H1 (cell line): Measurements from ENCODE around the gene SPATA22. TPM values are rescaled to one million over a fixed set of nuclear protein-coding genes. Genes with fewer than 3 reads are reported as not detected.
"Not testable (repeated sequence)": the region's sequence is repeated elsewhere in the genome, so short reads cannot be mapped to it uniquely, and the experiment has no call there.

Source experiments
- CTCF ChIA-PET: fragments of 300-600 bp; sonication (Branson Sonifier 250); formaldehyde crosslinking; loops from one replicate; lab custom pipeline; 2021; ENCODE audit not compliant: partially characterized antibody; lab: Charles Lee
- POLR2A ChIA-PET: fragments of 300-600 bp; sonication (Branson Sonifier 250); formaldehyde crosslinking; loops from one replicate; lab custom pipeline; 2021; ENCODE audit warnings: inconsistent platforms; ENCODE audit not compliant: partially characterized antibody; lab: Charles Lee
- DNase-seq, 2 experiments: peaks; one replicate each; pipeline versions ENCODE4 v3.0.0 to v3.0.0-alpha.2; 2010 to 2022; ENCODE audit warnings: low spot score in 2 of 2, low read depth in 1 of 2, mixed read lengths in 1 of 2
- FAIRE-seq: peaks from 2 replicates; lab custom pipeline; 2011; peaks lifted over from hg19 to GRCh38; lab: Jason Lieb, UNC
- H2AFZ ChIP-seq: 2 replicates; pipeline ENCODE4 v1.8.1; 2012; ENCODE audit warnings: low read length, inconsistent platforms
- H2AK5ac ChIP-seq: 2 replicates; pipeline ENCODE4 v1.6.1; 2013; ENCODE audit warnings: low read depth, low read length
- H2BK120ac ChIP-seq: replicated peaks from 2 replicates; pipeline ENCODE3; 2013; ENCODE audit warnings: low read depth, low read length, inconsistent platforms
- H2BK12ac ChIP-seq: 2 replicates; pipeline ENCODE4 v1.6.1; 2013; ENCODE audit warnings: low read depth, low read length
- H2BK15ac ChIP-seq: 2 replicates; pipeline ENCODE4 v1.6.1; 2013; ENCODE audit warnings: low read length
- H2BK20ac ChIP-seq: 2 replicates; pipeline ENCODE4 v1.6.1; 2013; ENCODE audit warnings: low read length
- H2BK5ac ChIP-seq: 2 replicates; pipeline ENCODE4 v1.6.1; 2013; ENCODE audit warnings: low read depth, low read length
- H3K14ac ChIP-seq: 2 replicates; pipeline ENCODE4 v1.6.1; 2013; ENCODE audit warnings: inconsistent platforms; ENCODE audit not compliant: insufficient read length
- H3K18ac ChIP-seq: 2 replicates; pipeline ENCODE4 v1.6.1; 2013; ENCODE audit warnings: low read length; ENCODE audit errors: extremely low read depth
- H3K23ac ChIP-seq: 2 replicates; pipeline ENCODE4 v1.6.1; 2013; ENCODE audit warnings: inconsistent platforms; ENCODE audit not compliant: insufficient read length
- H3K23me2 ChIP-seq: 2 replicates; pipeline ENCODE4 v1.6.1; 2013; ENCODE audit warnings: low read depth, low read length
- H3K27ac ChIP-seq: 2 replicates; pipeline ENCODE4 v1.6.1; 2011; ENCODE audit warnings: low read depth, low read length, inconsistent platforms
- H3K27me3 ChIP-seq, 4 experiments: replicated peaks in 1 of 4; 1 replicate in 1 of 4; 2 replicates in 3 of 4; pipeline versions ENCODE4 v1.6.1 to v1.8.1; 2011 to 2013; ENCODE audit warnings: low read length in 3 of 4, mild to moderate bottlenecking in 3 of 4, inconsistent platforms in 2 of 4, mixed read lengths in 2 of 4, moderate library complexity in 1 of 4; ENCODE audit not compliant: control insufficient read depth in 3 of 4, insufficient read depth in 3 of 4; ENCODE audit errors: extremely low read depth in 1 of 4
- H3K36me3 ChIP-seq, 4 experiments: 2 replicates each; pipeline versions ENCODE4 v1.6.1 to v1.8.1; 2011 to 2013; ENCODE audit warnings: mild to moderate bottlenecking in 4 of 4, low read length in 3 of 4, moderate library complexity in 2 of 4, control low read depth in 1 of 4, inconsistent platforms in 1 of 4; ENCODE audit not compliant: insufficient read depth in 4 of 4, control insufficient read depth in 2 of 4
- H3K4ac ChIP-seq: replicated peaks from 2 replicates; pipeline ENCODE3; 2013; ENCODE audit warnings: low read length, low read depth, mixed read lengths, inconsistent platforms; ENCODE audit not compliant: insufficient read length
- H3K4me1 ChIP-seq, 4 experiments: replicated peaks in 1 of 4; 1 replicate in 1 of 4; 2 replicates in 3 of 4; pipeline versions ENCODE4 v1.6.1 to v1.8.1; 2011 to 2013; ENCODE audit warnings: low read length in 3 of 4, inconsistent platforms in 2 of 4, mixed read lengths in 1 of 4; ENCODE audit not compliant: insufficient read depth in 4 of 4, control insufficient read depth in 3 of 4
- H3K4me2 ChIP-seq, 2 experiments: 2 replicates each; pipeline versions ENCODE4 v1.6.1 to v1.8.1; 2011 to 2013; ENCODE audit warnings: low read depth in 2 of 2, low read length in 2 of 2, control low read depth in 1 of 2, inconsistent platforms in 1 of 2, mild to moderate bottlenecking in 1 of 2; ENCODE audit not compliant: insufficient read depth in 1 of 2
- H3K4me3 ChIP-seq, 4 experiments: fragments of 200-600, 300-600 bp in 1 of 4; sonication (generic), shearing (Covaris generic), sonication (Bioruptor Twin) in 1 of 4; 2 replicates each; pipeline versions ENCODE4 v1.5.1 to v1.8.1; 2011 to 2016; ENCODE audit warnings: low read length in 4 of 4, low read depth in 3 of 4, control low read depth in 2 of 4, inconsistent platforms in 2 of 4, mild to moderate bottlenecking in 2 of 4, mixed read lengths in 1 of 4, moderate library complexity in 1 of 4; ENCODE audit not compliant: insufficient read depth in 2 of 4; ENCODE audit errors: extremely low read depth in 1 of 4
- H3K56ac ChIP-seq: replicated peaks from 2 replicates; pipeline ENCODE3; 2013; ENCODE audit warnings: low read depth, mild to moderate bottlenecking, mixed read lengths, low read length, inconsistent platforms; ENCODE audit not compliant: insufficient read length
- H3K79me1 ChIP-seq: 2 replicates; pipeline ENCODE4 v1.6.1; 2013; ENCODE audit warnings: low read depth, low read length, control low read depth
- H3K79me2 ChIP-seq, 2 experiments: 2 replicates each; pipeline versions ENCODE4 v1.6.1 to v1.8.1; 2012 to 2013; ENCODE audit warnings: low read length in 2 of 2, mild to moderate bottlenecking in 2 of 2, inconsistent platforms in 1 of 2; ENCODE audit not compliant: insufficient read depth in 2 of 2, control insufficient read depth in 1 of 2
- H3K9ac ChIP-seq, 4 experiments: replicated peaks in 1 of 4; 1 replicate in 1 of 4; 2 replicates in 3 of 4; pipeline versions ENCODE4 v1.6.1 to v1.8.1; 2011 to 2013; ENCODE audit warnings: low read depth in 3 of 4, low read length in 3 of 4, control low read depth in 2 of 4, mild to moderate bottlenecking in 2 of 4, moderate library complexity in 2 of 4, inconsistent platforms in 1 of 4; ENCODE audit errors: extremely low read depth in 1 of 4
- H3K9me3 ChIP-seq, 2 experiments: 2 replicates each; pipeline versions ENCODE4 v1.6.1 to v1.8.1; 2012 to 2013; ENCODE audit warnings: mild to moderate bottlenecking in 2 of 2, moderate library complexity in 2 of 2, control low read depth in 1 of 2, inconsistent platforms in 1 of 2, low read depth in 1 of 2, low read length in 1 of 2, mixed read lengths in 1 of 2; ENCODE audit not compliant: insufficient read depth in 2 of 2
- H4K20me1 ChIP-seq, 2 experiments: replicated peaks in 1 of 2; 2 replicates each; pipeline versions ENCODE3 to v1.8.1; 2011 to 2013; ENCODE audit warnings: inconsistent platforms in 2 of 2, low read length in 2 of 2, mild to moderate bottlenecking in 1 of 2; ENCODE audit not compliant: insufficient read depth in 2 of 2, control insufficient read depth in 1 of 2
- H4K5ac ChIP-seq: 2 replicates; pipeline ENCODE4 v1.6.1; 2013; ENCODE audit warnings: low read length, low read depth, mixed read lengths, inconsistent platforms; ENCODE audit not compliant: insufficient read length
- H4K8ac ChIP-seq: 2 replicates; pipeline ENCODE4 v1.8.0; 2013; ENCODE audit warnings: mild to moderate bottlenecking, moderate library complexity, low read length, inconsistent platforms; ENCODE audit not compliant: insufficient read depth; ENCODE audit errors: extremely low read depth
- H4K91ac ChIP-seq: replicated peaks from 2 replicates; pipeline ENCODE3; 2013; ENCODE audit warnings: low read length, mixed read lengths, inconsistent platforms; ENCODE audit not compliant: insufficient read length
- WGBS, 2 experiments: shearing (Covaris generic) in 1 of 2; methylation state at CpG; one replicate each; pipeline versions ENCODE4 v1.1.6 to v1.1.7; 2013 to 2015; ENCODE audit warnings: low lambda C conversion rate in 2 of 2, mixed read lengths in 2 of 2, inconsistent platforms in 1 of 2, low coverage in 1 of 2, missing lambda C conversion rate in 1 of 2; ENCODE audit not compliant: insufficient replicate concordance in 2 of 2, insufficient coverage in 1 of 2, insufficient read length in 1 of 2; ENCODE audit errors: extremely low coverage in 1 of 2, missing lambda C conversion rate in 1 of 2; 5-methylcytosine and 5-hydroxymethylcytosine counted together
- polyA plus RNA-seq, 7 experiments: library from polyadenylated mRNA; depleted of rRNA in 3 of 7; stranded (reverse) in 5 of 7; unstranded in 2 of 7; fragments of >200 nt in 5 of 7; fragments of 200-250 nt in 2 of 7; gene quantifications; 1 replicate in 5 of 7; 2 replicates in 1 of 7; 4 replicates in 1 of 7; pipeline versions ENCODE4 v1.2.1 to v1.2.3, GENCODE V29; 2011 to 2013; ENCODE audit warnings: missing spikeins in 2 of 7, mixed read lengths in 2 of 7
- total RNA-seq: library from RNA; stranded (reverse); fragmentation: NEBNext Ultra II Directional; extraction: Animal tissue kit (Norgen Biotek cat#: 25700); gene quantifications from 2 replicates; pipeline ENCODE4 v1.2.1, GENCODE V29; 2021

The SPATA22 gene
- total and polyA plus RNA-seq, 2 of the 8 experiments (the other 6 are each of a cell fraction or from before 2014, with no cell fraction given) = 0.06 TPM; not detected in 1

- H3K4me3 ChIP-seq, H2BK12ac ChIP-seq, H3K56ac ChIP-seq, H2BK5ac ChIP-seq, H2BK20ac ChIP-seq, POLR2A ChIA-PET, CTCF ChIA-PET, DNase-seq, H3K9me3 ChIP-seq, H2AFZ ChIP-seq, H4K20me1 ChIP-seq, H3K36me3 ChIP-seq, FAIRE-seq, H4K8ac ChIP-seq, H2AK5ac ChIP-seq, H3K27ac ChIP-seq, H3K18ac ChIP-seq, H3K23ac ChIP-seq, H3K79me1 ChIP-seq, H3K79me2 ChIP-seq, H3K4me1 ChIP-seq, H3K4ac ChIP-seq, H3K4me2 ChIP-seq, H2BK120ac ChIP-seq, H2BK15ac ChIP-seq, H3K9ac ChIP-seq, H3K14ac ChIP-seq, H3K23me2 ChIP-seq, H3K27me3 ChIP-seq, H4K5ac ChIP-seq, H4K91ac ChIP-seq: not testable (repeated sequence)
- WGBS, 2 experiments = 79 to 100% methylated on average over 3 to 4 of the region's 4 CpGs
Observed at GRCh38 chr17:3519472-3519871, 47.9 kb upstream of the SPATA22 start.
